Neural cell (in vitro differentiated cells): ENCODE measurements around the gene LTO1. TPM values are rescaled to one million over a fixed set of nuclear protein-coding genes. Genes with fewer than 3 reads are reported as not detected.

Source experiments
- H2AFZ ChIP-seq: fragments of 200-600, 300-800 bp; sonication (generic), shearing (Covaris generic); 2 replicates; pipeline ENCODE4 v1.6.0; 2014; ENCODE audit warnings: low read depth, mild to moderate bottlenecking, antibody characterized with exemption, low read length, moderate library complexity
- H3F3A ChIP-seq: fragments of 200-600 bp; shearing (Covaris generic); 2 replicates; pipeline ENCODE4 v1.6.1; 2016; ENCODE audit warnings: mild to moderate bottlenecking, moderate library complexity, mixed read lengths, antibody characterized with exemption, low read length; ENCODE audit not compliant: insufficient read depth, poor library complexity, severe bottlenecking
- H3K27ac ChIP-seq: fragments of 200-600, 300-800 bp; sonication (generic), shearing (Covaris generic); 2 replicates; pipeline ENCODE4 v1.5.1; 2014; ENCODE audit warnings: mild to moderate bottlenecking, low read length, moderate library complexity
- H3K27me3 ChIP-seq: fragments of 300-800, 200-600 bp; sonication (generic), shearing (Covaris generic); 2 replicates; pipeline ENCODE4 v1.6.0; 2014; ENCODE audit warnings: mild to moderate bottlenecking, low read depth, low read length, moderate library complexity; ENCODE audit not compliant: insufficient read depth
- H3K36me3 ChIP-seq: fragments of 300-800, 200-600 bp; sonication (generic), shearing (Covaris generic); 2 replicates; pipeline ENCODE4 v1.5.1; 2014; ENCODE audit warnings: mild to moderate bottlenecking, antibody characterized with exemption, low read length, moderate library complexity; ENCODE audit not compliant: insufficient read depth
- H3K4me2 ChIP-seq: fragments of 300-800, 200-600 bp; sonication (generic), shearing (Covaris generic); 2 replicates; pipeline ENCODE4 v1.6.0; 2014; ENCODE audit warnings: mild to moderate bottlenecking, low read length
- H3K4me3 ChIP-seq: fragments of 300-800, 200-600 bp; sonication (generic), shearing (Covaris generic); 2 replicates; pipeline ENCODE4 v1.5.1; 2014; ENCODE audit warnings: mild to moderate bottlenecking, low read length, moderate library complexity
- H3K79me2 ChIP-seq: fragments of 200-600 bp; shearing (Covaris generic); replicated peaks from 2 replicates; pipeline ENCODE4 v1.6.0; 2014; ENCODE audit warnings: mild to moderate bottlenecking, low read length, moderate library complexity; ENCODE audit not compliant: insufficient read depth
- H3K9ac ChIP-seq: fragments of 300-800, 200-600 bp; sonication (generic), shearing (Covaris generic); 2 replicates; pipeline ENCODE4 v1.6.1; 2016; ENCODE audit warnings: mild to moderate bottlenecking, low read length, mixed read lengths
- H3K9me2 ChIP-seq: fragments of 200-600 bp; shearing (Covaris generic); 2 replicates; pipeline ENCODE4 v1.6.1; 2016; ENCODE audit warnings: mild to moderate bottlenecking, low read length, mixed read lengths; ENCODE audit not compliant: insufficient read depth
- H3K9me3 ChIP-seq: fragments of 200-600, 300-800 bp; sonication (generic), shearing (Covaris generic); 2 replicates; pipeline ENCODE4 v1.6.1; 2016; ENCODE audit warnings: mild to moderate bottlenecking, mixed run types, low read length, moderate library complexity, mixed read lengths
- H4K20me1 ChIP-seq: fragments of 200-600 bp; shearing (Covaris generic); 2 replicates; pipeline ENCODE4 v1.6.1; 2016; ENCODE audit warnings: mild to moderate bottlenecking, mixed run types; ENCODE audit not compliant: insufficient read depth
- CTCF ChIP-seq: fragments of 450-650 bp; IDR thresholded peaks from 2 replicates; pipeline ENCODE4 v1.5.1; 2014; ENCODE audit warnings: antibody characterized with exemption, mild to moderate bottlenecking, moderate library complexity; ENCODE audit not compliant: poor library complexity, severe bottlenecking
- EP300 ChIP-seq: fragments of 450-650 bp; conservative IDR thresholded peaks from 2 replicates; pipeline ENCODE4 v1.6.1; 2014; ENCODE audit warnings: antibody characterized with exemption, mild to moderate bottlenecking, moderate library complexity; ENCODE audit not compliant: poor library complexity, severe bottlenecking
- EZH2 ChIP-seq: fragments of 200-600, 300-800 bp; shearing (Covaris generic), sonication (generic); IDR thresholded peaks from 2 replicates; pipeline ENCODE4 v1.6.1; 2014; ENCODE audit warnings: antibody characterized with exemption, low read length, borderline replicate concordance, mild to moderate bottlenecking; ENCODE audit not compliant: insufficient read depth, poor library complexity, severe bottlenecking
- MXI1 ChIP-seq: fragments of 450-650 bp; conservative IDR thresholded peaks from 2 replicates; pipeline ENCODE4 v1.6.1; 2014; ENCODE audit warnings: antibody characterized with exemption, mild to moderate bottlenecking; ENCODE audit not compliant: poor library complexity, severe bottlenecking
- POLR2AphosphoS5 ChIP-seq: IDR thresholded peaks from 2 replicates; pipeline ENCODE4 v1.6.1; 2012
- RAD21 ChIP-seq: fragments of 450-650 bp; conservative IDR thresholded peaks from 2 replicates; pipeline ENCODE4 v1.6.1; 2014; ENCODE audit warnings: antibody characterized with exemption, mild to moderate bottlenecking, moderate library complexity
- SMC3 ChIP-seq: fragments of 450-650 bp; conservative IDR thresholded peaks from 2 replicates; pipeline ENCODE4 v1.6.1; 2014; ENCODE audit warnings: antibody characterized with exemption, mild to moderate bottlenecking, moderate library complexity; ENCODE audit not compliant: poor library complexity
- TAF1 ChIP-seq: IDR thresholded peaks from 2 replicates; pipeline ENCODE4 v1.6.1; 2012; ENCODE audit warnings: low read depth
- polyA plus RNA-seq: library from polyadenylated mRNA; depleted of rRNA; stranded (reverse); fragments of >200 nt; gene quantifications from 2 replicates; pipeline ENCODE4 v1.2.3, GENCODE V29; 2014
- TF ChIP-seq, protein P1 (sequence below): IDR thresholded peaks from 2 replicates; pipeline ENCODE4 v1.6.1; 2012; ENCODE audit warnings: borderline replicate concordance

The LTO1 gene
- polyA plus RNA-seq, 1 donor from 2014 or later = 44.4 TPM

DNA sequence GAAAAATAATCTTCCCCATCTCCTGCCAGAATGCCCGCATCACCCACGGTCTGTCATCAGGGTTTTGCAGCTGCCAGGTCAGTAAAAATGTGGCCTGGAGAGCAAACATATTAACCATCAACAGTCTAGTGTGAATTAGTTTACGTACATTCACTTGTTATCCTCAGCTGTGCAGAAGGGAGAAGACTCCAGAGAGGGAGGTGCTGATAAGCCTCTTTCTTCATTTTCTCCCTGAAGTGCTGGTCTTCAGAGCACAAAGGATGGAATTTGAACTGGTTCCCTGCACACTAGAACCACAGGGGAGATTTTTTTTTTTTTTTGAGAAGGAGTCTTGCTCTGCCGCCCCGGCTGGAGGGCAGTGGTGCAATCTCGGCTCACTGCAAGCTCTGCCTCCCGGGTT, 20.4 kb upstream of the LTO1 start:
- Histone ChIP-seq H3K36me3 (no peaks in the 10 kb centered on the region), H3F3A (no peaks in the 10 kb centered on the region), H3K79me2 (peaks cover 7% of the 10 kb centered on the region), H3K27ac (no peak overlapping the region), H3K9me2 (no peaks in the 10 kb centered on the region), H3K9me3 (no peaks in the 10 kb centered on the region), H2AFZ (no peak overlapping the region), H3K9ac (no peak overlapping the region), H3K4me3 (no peak overlapping the region), H4K20me1 (no peaks in the 10 kb centered on the region), H3K4me2 (no peak overlapping the region), H3K27me3 (no peaks in the 10 kb centered on the region)
- TF ChIP-seq CTCF (no peak), TAF1 (no peak), EZH2 (no peak), RAD21 (no peak), POLR2AphosphoS5 (no peak), EP300 (no peak), MXI1 (no peak)
- TF ChIP-seq, protein P1, sequence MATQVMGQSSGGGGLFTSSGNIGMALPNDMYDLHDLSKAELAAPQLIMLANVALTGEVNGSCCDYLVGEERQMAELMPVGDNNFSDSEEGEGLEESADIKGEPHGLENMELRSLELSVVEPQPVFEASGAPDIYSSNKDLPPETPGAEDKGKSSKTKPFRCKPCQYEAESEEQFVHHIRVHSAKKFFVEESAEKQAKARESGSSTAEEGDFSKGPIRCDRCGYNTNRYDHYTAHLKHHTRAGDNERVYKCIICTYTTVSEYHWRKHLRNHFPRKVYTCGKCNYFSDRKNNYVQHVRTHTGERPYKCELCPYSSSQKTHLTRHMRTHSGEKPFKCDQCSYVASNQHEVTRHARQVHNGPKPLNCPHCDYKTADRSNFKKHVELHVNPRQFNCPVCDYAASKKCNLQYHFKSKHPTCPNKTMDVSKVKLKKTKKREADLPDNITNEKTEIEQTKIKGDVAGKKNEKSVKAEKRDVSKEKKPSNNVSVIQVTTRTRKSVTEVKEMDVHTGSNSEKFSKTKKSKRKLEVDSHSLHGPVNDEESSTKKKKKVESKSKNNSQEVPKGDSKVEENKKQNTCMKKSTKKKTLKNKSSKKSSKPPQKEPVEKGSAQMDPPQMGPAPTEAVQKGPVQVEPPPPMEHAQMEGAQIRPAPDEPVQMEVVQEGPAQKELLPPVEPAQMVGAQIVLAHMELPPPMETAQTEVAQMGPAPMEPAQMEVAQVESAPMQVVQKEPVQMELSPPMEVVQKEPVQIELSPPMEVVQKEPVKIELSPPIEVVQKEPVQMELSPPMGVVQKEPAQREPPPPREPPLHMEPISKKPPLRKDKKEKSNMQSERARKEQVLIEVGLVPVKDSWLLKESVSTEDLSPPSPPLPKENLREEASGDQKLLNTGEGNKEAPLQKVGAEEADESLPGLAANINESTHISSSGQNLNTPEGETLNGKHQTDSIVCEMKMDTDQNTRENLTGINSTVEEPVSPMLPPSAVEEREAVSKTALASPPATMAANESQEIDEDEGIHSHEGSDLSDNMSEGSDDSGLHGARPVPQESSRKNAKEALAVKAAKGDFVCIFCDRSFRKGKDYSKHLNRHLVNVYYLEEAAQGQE = no peak

- H3K36me3 ChIP-seq = no peaks in the 10 kb centered on the region
- no peak overlapping the region for H3K4me2 ChIP-seq
- H3K27ac ChIP-seq = no peak overlapping the region
- no peaks in the 10 kb centered on the region for H3F3A ChIP-seq
- no peak overlapping the region for H3K4me3 ChIP-seq
- H3K27me3 ChIP-seq = no peaks in the 10 kb centered on the region
- no peak overlapping the region for H2AFZ ChIP-seq
- H4K20me1 ChIP-seq = no peaks in the 10 kb centered on the region
- peaks cover 5% of the 10 kb centered on the region for H3K79me2 ChIP-seq
- H3K9me3 ChIP-seq = no peaks in the 10 kb centered on the region
- no peaks in the 10 kb centered on the region for H3K9me2 ChIP-seq
- no peak overlapping the region for H3K9ac ChIP-seq
- no peak for TF ChIP-seq POLR2AphosphoS5
- TF ChIP-seq TAF1 = no peak
- TF ChIP-seq CTCF = no peak
- no peak for TF ChIP-seq MXI1
- TF ChIP-seq, protein P1 = no peak
- TF ChIP-seq EZH2 = no peak
- TF ChIP-seq RAD21 = no peak
- no peak for TF ChIP-seq SMC3
Observed at GRCh38 chr11:69694781-69695180, 19.6 kb upstream of the LTO1 start.
